Keratinocyte (primary cell): ENCODE measurements around the gene AHCYL2.

Source experiments
- CTCF ChIP-seq, 3 experiments: IDR thresholded peaks in 1 of 3; conservative IDR thresholded peaks in 1 of 3; optimal IDR thresholded peaks in 1 of 3; 2 replicates in 2 of 3; 3 replicates in 1 of 3; pipeline versions ENCODE3 to v1.5.1; 2011; ENCODE audit warnings: low read length in 3 of 3, mild to moderate bottlenecking in 3 of 3, moderate library complexity in 2 of 3, control low read depth in 1 of 3, inconsistent platforms in 1 of 3; ENCODE audit not compliant: insufficient read depth in 2 of 3; ENCODE audit errors: extremely low read depth in 1 of 3
- EZH2 ChIP-seq: IDR thresholded peaks from one replicate; pipeline ENCODE4 v1.6.1; 2012; ENCODE audit warnings: inconsistent platforms, mild to moderate bottlenecking, low read length, moderate library complexity

DNA sequence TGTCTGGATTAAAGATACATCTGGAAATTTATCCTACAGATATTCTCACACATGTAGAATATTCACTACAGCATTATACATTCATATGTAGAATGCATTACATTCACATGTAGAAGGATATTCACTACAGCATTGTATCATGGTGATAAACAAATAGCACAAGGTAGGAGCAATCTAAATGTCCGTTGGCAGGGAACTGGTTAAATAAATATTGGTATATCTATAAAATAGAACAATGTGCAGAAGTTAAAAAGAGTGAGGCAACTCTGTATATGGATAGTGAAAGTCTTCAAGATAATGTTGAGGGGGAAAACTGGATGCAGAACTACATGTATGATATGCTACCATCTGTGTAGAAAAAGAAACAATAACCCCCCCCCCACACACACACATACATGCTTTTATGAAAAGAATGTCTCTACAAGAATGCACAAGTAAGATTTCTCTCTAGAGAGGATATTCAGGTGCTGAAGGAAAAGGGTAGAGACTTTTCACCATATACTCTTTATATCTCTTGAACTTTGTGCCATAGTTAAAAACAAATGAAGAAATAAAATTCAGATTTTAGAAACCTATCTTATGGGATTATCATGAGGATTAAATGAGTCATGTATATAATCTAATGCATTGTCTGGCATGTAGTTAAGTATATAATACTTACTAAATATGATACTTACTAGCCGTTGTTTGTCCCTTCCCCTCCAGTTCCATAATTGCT, 123.4 kb downstream of the AHCYL2 start:
- no peak for TF ChIP-seq CTCF (optimal IDR thresholded peaks at IDR 0.05 in 1 of 3, IDR thresholded peaks at IDR 0.05 in 1 of 3, conservative IDR thresholded peaks at IDR 0.05 in 1 of 3; ENCODE audit: extremely low read depth in 1 of 3, insufficient read depth in 2 of 3, low read length in 3 of 3)
- TF ChIP-seq EZH2, result no peak
